AG08395 (cell line): ENCODE results near the gene LSM2.
"Not testable (repeated sequence)": the region's sequence is repeated elsewhere in the genome, so short reads cannot be mapped to it uniquely, and the experiment has no call there.

Source experiments
- DNase-seq: peaks from one replicate; pipeline ENCODE4 v3.0.0; 2012; ENCODE audit warnings: mixed read lengths, low spot score

The LSM2 gene

DNA sequence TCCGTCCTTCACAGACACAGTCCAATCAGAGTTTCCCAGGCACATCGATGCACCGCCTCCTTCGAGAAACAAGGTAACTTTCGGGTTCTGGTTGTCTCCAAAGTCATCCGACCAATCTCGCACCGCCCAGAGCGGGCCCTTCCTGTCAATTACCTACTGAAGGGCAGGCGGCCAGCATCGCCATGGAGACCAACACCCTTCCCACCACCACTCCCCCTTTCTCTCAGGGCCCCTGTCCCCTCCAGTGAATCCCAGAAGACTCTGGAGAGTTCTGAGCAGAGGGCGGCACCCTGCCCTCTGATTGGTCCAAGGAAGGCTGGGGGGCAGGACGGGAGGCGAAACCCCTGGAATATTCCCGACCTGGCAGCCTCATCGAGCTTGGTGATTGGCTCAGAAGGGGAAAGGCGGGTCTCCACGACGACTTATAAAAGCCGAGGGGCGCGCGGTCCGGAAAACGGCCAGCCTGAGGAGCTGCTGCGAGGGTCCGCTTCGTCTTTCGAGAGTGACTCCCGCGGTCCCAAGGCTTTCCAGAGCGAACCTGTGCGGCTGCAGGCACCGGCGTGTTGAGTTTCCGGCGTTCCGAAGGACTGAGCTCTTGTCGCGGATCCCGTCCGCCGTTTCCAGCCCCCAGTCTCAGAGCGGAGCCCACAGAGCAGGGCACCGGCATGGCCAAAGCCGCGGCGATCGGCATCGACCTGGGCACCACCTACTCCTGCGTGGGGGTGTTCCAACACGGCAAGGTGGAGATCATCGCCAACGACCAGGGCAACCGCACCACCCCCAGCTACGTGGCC lies 20.7 kb upstream of the LSM2 start, which contains the start of gene HSPA1B:
Gene HSPA1B, plus strand, starts transcription at position 453 of the 794 bp plus-strand sequence. Its CDS starts 213 bp downstream, at position 666.
- DNase-seq = peak; percentile 99

DNA sequence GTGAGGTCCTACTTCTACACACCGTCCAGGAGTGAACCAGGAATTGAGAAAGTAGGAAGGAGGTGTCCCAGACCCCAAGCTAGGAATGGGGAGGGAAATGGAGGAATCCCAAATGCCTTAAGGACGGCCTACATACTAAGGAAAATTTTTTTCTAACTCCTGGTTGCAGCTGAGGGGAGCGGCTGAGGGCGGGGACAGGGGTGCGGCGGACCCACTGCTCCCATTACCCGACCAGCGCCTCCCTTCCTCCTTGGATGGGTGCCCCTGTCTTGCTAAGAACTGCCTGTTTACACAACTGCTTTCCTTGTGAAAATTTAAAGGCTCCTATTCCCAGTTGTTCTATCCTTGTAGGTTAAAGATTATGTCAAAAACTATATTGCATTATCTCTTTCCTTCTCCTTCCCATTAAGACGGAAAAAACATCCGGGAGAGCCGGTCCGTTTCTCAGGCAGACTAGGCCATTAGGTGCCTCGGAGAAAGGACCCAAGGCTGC lies 20.1 kb upstream of the LSM2 start:
- peak; percentile 83 for DNase-seq

DNA sequence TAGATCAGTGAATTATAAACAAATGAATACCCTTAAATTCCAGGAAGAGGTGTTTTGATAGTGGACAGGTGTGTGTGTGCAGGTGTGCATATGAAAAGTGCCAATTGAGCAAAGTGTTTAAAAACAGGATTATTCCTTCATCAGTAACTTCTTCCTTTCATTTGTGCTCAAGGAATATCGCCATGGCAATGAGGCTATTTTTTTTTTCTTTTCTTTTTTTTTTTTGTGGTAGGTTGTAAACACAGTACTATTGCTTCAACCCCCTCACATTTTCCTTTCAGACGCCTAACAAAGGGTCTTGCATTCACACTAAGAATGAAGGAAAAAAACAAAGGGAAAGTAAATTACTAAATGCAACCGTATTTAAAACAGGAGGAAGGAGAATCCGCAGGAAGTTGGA lies 18.8 kb upstream of the LSM2 start:
- no peak for DNase-seq

DNA sequence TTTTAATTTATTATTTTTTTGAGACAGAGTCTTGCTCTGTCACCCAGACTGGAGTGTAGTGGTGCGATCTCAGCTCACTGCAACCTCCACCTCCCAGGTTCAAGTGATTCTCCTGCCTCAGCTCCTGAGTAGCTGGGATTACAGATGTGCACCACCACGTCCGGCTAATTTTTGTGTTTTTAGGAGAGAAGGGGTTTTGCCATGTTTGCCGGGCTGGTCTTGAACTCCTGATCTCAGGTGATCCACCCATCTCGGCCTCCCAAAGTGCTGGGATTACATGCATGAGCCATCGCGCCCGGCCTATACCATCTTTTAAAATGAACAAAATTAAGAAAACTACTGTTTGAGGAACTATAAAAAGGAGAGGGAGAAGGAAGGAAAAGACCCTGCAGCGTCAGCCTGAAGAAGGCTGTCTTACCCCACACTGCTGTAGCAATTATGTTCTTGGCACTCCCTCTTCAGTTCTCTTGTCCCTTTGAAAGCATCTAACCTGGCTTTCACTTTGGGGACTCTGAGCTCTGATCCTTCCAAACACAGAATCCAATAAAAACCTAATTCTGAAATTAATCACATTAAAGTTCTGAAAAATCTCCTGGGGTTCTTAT lies 16.9 kb upstream of the LSM2 start:
- DNase-seq = not testable (repeated sequence)

GRCh38 chr6:31822036-31822821 lies 15.5 kb upstream of the LSM2 start:
- DNase-seq = peak; percentile 80

DNA sequence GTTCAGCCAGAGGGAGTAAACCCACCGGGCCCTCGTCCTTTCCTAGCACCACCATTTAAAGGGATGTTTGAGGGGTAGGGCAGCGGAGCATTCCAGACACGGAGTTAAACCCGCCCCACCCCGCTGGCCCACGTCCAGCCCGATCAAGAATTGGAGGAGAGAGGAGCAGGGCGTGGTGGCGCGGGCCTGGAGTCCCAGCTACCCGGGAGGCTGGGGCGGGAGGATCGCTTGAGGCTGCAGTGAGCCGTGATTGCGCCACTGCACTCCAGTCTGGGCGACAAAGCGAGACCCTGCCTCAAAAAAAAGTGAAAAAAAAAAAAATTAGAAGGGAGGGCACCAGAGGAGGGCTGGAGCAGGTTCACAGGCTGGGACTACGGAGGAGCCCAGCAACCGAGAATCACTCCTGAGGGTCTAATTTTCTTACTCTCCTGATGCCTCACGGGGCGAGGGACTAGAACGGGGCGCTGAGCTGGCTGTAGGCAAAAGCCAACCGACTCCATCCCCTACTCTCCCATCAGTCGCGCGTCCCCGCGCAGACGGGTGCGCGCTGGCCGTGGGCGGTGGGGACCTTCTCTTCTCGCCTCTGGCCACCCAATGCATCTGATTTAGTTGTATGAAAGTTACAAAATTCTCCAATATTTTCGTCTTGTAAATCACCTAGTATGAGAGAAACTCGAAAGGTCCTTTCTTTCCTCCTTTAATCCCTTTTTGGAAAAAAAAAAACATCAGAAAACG lies 14.7 kb upstream of the LSM2 start:
- DNase-seq = peak; percentile 35

DNA sequence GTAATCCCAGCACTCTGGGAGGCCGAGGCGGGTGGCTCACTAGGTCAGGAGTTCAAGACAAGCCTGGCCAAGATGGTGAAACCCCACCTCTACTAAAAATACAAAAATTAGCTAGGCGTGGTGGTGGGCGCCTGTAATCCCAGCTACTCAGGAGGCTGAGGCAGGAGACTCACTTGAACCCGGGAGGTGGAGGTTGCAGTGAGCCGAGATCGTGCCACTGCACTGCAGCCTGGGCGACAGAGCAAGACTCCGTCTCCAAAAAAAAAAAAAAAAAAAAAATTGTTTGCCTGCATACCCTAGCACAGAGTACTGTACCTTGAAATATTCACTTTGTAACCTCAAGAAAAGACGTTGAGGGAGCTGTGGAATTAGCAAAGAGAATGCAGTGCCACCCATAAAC lies 13.6 kb upstream of the LSM2 start:
- DNase-seq = not testable (repeated sequence)

DNA sequence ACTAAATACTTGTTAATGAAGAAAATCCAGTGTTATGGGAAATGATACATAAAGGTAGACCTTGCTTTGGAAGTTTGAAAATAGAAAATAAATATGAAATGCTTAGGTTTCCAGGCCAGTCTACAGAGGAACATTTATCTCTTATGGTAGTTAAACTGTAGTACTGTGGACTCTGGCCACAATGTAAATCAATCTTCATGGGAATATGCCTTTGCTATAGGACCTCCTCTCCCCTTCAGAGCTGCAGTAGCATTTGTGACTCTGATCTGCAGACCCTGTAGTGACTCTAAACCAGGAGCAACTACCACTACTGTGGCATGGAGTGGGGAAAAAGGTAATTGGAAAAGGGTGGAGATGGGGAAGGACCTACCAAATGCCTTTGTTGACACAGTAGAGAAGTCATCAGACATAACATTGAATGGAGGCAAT lies 13.1 kb upstream of the LSM2 start:
- no peak for DNase-seq

- not testable (repeated sequence) for DNase-seq
Measured at GRCh38 chr6:31817929-31818511, 11.3 kb upstream of the LSM2 start.

GRCh38 chr6:31817133-31817928 lies 10.6 kb upstream of the LSM2 start:
- not testable (repeated sequence) for DNase-seq

- DNase-seq = peak; percentile 95
Measured at GRCh38 chr6:31815025-31815838, 8.5 kb upstream of the LSM2 start, which contains the start of the genes HSPA1A and HSPA1L. Gene HSPA1A, plus strand, starts transcription at chr6:31815543. Its CDS starts 214 bp downstream, at chr6:31815757. Gene HSPA1L, minus strand, starts transcription at chr6:31815283. Its CDS starts 3,311 bp downstream, at chr6:31811972.

- peak; percentile 95 for DNase-seq
Measured at GRCh38 chr6:31814677-31815024, 7.9 kb upstream of the LSM2 start.

DNA sequence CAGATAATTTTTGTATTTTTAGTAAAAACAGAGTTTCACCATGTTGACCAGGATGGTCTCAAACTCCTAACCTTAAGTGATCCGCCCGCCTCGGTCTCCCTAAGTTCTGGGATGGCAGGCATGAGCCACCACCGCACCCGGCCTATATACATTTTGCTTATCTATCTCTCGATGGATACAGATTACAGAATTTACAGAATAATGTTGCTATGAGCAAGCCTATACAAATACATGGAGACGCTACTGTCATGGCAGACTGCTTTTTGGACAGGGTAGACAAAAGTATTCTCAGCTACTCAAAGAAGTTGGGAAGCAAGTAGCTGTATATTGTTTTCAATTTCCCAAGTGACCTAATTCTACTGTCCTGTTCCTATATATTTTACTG lies 6.7 kb upstream of the LSM2 start:
- DNase-seq = no peak

GRCh38 chr6:31811645-31812044 lies 4.9 kb upstream of the LSM2 start:
- no peak for DNase-seq

- not testable (repeated sequence) for DNase-seq
Measured at GRCh38 chr6:31808599-31808998, 1.8 kb upstream of the LSM2 start.

- no peak for DNase-seq
Measured at GRCh38 chr6:31805939-31806469, 762 bp downstream of the LSM2 start.

DNA sequence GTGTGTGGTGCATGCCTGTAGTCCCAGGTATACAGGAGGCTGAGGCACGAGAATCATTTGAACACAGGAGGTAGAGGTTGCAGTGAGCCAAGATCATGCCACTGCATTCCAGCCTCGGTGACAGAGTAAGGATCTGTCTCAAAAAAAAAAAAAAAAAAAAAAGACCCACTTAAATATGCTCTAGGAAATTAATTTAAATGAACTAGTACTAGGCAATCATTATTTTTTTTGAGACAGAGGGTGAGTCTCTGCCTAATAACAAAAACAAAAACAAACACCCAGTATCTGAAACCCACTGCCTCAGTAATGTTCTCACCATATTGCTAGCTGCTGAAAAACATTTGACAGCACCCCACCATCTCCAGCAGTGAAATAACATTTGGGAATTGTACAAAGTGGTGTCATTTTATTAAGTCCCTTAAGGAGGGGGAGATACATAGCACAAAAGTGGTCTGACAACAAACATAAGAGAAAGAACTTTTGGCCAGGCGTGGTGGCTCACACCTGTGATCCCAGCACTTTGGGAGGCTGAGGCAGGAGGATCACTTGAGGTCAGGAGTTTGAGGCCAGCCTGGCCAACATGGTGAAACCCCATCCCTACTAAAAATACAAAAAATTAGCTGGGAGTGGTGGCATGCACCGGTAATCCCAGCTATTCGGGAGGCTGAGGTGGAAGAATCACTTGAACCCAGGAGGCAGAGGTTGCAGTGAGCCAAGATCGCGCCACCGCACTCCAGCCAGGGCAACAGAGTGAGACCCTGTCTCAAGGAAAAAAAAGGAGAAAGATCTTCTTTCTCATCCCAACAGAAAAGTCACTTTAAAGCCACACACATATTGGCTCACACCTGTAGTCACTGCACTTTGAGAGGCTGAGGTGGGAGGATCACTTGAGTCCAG lies 5.5 kb downstream of the LSM2 start:
- DNase-seq = not testable (repeated sequence)

DNA sequence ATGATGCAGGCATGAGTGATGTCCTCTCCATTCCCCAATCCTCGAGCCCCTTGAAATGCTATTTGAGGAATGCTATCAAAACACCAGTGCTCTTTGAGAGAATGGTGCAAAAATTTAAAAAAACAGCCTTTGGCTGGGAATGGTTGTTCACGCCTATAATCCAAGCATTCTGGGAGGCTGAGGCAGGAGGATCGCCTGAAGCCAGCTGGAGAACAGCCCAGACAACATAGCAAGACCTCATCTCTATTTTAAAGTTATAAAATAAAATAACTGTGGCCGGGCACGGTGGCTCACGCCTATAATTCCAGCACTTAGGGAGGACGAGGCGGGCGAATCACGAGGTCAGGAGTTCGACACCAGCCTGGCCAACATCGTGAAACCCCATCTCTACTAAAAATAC lies 7.0 kb downstream of the LSM2 start:
- DNase-seq = no peak
